Activated T-helper 9 cell treated with anti-CD3 and anti-CD28 coated beads, Interleukin-2, amount 50 U/mL, for 16 hours (primary cell): Measurements from ENCODE around the gene BLOC1S3.

ENCODE experiments used
- DNase-seq: peaks from one replicate; pipeline ENCODE4 v3.0.0-alpha.2; 2020; ENCODE audit warnings: low read depth

Gene BLOC1S3

GRCh38 chr19:45146251-45146650, 32.3 kb upstream of the BLOC1S3 start:
- DNase-seq, result no peak

GRCh38 chr19:45146741-45147205, 31.8 kb upstream of the BLOC1S3 start:
- DNase-seq, result no peak

DNA sequence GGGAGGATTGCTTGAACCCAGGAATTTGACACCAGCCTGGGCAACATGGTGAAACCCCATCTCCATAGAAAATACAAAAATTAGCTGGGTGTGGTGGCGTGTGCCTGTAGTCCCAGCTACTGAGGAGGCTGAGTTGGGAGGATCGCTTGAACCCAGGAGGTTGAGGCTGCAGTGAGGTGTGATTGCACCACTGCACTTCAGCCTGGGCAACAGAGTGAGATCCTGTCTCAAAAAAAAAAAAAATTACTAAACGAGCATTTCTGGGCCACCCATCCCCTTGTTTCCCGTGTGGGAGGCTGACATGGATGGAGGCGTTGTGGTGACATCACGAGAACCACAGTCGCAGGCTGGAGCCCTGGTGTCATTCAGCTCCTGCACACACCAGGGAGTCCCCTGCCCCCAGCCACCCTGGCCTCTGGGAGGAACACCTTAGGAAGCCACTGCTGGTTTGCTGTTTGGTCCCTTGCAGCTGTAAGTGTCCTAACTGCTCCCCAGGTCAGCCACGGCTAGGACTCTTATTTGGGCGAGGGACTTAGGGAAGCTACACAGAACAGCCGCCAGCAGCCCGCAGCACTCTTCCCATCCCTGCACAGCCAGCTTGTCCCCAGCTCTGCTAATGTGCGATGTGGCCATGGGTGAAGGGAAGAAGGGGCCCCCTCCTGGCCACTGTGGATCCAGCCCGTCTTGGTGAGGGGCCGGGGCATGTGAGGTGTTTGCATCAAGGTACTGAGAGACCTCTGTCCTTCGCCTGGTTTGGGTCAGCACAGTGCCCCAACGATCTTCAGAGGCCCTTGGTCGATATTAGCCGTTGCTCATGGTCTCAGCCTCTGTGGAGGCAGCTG, 30.5 kb upstream of the BLOC1S3 start:
- no peak for DNase-seq

DNA sequence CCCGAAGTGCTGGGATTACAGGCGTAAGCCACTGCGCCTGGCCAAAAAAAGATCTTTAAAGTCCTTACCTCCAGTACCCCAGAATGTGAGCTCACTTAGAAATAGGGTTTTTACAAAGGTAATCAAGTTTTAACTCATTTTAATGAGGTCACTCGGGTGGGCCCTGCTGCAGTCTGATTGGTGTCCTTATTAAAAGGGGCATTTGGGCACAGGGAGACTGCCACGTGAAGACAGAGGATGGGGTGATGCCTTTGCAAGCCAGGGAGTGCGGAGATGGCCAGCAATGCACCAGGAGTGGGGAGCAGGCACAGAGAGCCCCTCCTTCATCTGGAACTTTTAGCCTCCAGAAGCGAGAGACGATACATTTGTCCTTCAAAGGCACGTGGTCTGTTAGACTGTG, 29.5 kb upstream of the BLOC1S3 start:
- DNase-seq, result no peak

- DNase-seq, result no peak
Measured at GRCh38 chr19:45150180-45150579, 28.4 kb upstream of the BLOC1S3 start.

DNA sequence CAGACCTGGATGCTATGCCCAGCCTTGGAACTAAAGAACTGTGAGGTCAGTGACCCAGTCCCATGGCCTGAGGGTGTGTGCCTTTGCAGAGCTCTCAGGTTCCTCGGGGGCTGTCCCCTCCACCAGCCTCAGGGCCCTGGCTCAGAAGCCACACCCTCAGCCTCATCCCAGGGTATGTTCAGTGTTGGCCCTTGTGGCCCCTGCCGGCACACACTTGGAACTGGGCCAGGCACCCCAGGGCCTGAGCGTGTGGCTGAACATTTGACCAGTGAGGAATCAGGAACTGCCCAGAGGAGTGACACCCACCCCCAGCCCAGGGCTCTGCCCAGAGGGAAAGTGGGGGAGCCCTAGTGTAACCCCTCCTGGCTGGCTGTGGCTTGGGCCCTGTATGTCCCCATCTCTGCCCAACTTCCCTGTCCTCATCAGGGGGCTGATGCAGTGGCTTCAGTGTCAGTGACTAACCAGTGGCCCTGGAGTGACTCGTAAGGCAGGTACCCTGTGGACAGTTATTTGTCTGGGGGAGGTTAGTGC, 27.8 kb upstream of the BLOC1S3 start:
- DNase-seq, result no peak

DNA sequence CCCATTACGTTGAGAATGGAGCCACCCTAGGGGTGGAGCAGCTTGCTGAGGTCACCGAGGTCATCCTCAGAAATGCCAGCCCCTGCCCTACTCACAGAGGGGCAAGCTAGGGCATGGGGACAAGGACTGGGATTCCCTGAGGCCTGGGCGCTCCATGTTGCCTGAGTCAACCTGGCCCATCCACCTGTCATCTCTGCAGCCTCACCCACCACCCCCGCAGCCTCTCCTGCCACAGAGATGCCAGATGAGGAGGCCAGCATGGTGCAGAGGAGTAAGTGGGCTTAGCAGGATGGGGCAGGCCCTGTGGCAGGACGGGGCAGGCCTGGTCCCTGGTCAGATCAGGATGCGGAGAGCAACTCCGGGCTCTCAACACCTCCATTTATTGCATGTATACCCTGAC, 27.3 kb upstream of the BLOC1S3 start:
- DNase-seq, result no peak

DNA sequence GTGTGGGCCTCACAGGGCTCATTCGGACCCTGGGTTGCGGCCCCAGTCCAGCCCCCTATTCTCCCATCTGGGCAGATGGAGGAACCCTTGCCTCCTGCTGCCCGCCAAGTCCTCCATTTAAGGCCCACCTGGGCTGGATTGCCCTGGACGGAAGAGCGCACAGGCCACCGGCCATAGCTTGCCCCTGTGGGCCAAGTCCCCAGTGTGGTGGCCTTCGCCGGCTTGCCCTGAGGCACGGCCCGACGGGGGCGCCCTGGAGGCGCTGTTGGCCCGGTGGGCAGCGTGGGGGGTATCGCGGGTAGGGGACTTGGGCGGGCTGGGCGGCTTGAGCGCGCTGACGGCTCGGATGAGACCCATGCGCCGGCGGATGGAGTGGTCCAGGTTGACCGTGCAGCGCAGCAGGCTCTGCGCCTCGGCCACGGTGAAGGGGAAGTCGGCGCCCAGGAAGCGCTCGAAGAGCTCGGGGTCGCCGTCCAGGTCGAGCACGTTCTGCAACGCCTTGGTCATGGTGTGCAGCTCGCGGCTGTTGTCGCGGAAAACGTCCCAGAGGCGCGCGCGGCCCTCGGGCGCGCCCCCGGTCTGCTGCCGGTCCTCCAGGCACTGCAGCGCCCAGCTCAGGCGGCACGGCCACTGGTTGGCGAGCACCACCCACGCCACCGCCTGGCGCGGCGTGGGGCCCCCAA, 26.6 kb upstream of the BLOC1S3 start:
- no peak for DNase-seq

GRCh38 chr19:45152504-45153338, 25.9 kb upstream of the BLOC1S3 start:
- DNase-seq, result peak; percentile 14

GRCh38 chr19:45153339-45154063, 25.1 kb upstream of the BLOC1S3 start:
- no peak for DNase-seq

GRCh38 chr19:45154064-45154827, 24.3 kb upstream of the BLOC1S3 start:
- no peak for DNase-seq

DNA sequence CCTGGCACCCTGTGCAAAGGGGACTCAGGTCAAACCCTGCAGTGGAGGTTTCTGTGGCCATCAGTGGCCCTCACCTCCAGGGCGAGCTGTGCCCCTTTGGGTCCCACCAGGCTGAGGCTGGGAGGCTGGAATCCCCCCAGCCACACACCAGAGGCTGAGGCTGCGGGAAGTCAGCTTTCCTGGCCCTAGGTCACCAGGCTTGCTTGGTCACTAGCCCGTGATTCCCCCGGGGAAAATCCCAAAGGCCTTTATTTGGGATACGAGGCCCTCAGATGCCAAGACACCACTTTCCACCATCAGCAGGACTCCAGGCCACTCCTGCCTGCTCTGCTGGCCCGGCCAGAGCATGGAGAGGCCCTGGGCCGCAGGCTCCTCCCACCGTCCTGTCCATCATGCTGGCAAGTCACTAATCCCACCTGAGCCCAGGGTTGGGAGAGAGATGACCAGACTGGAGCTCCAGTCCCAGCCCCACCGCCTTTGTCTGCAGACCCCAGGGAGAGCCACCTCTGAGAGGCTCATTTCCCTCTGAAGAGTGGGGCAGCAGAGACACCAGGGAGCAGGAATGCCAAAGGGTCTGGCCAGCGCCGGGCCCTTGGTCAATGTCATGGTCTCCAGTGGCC, 22.5 kb upstream of the BLOC1S3 start:
- no peak for DNase-seq

DNA sequence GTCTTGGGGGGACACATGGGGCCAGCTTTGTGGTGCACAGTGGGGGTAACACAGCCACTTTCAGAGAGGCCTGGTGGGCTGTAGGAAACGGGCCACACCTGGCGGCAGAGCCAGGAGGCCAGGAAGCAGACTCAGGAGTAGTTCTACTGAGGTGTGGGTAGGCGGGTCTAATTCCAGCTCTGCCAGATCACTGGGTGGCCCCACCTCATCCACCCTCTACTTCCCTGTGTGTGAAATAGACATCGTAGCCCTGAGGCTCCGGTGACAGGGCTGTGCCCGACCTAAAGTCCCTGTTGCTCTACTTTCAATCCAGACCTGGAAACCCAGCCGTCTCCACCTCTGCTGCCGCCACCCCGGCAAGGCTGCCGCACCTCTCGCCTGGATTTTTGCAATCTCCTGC, 21.8 kb upstream of the BLOC1S3 start:
- no peak for DNase-seq

DNA sequence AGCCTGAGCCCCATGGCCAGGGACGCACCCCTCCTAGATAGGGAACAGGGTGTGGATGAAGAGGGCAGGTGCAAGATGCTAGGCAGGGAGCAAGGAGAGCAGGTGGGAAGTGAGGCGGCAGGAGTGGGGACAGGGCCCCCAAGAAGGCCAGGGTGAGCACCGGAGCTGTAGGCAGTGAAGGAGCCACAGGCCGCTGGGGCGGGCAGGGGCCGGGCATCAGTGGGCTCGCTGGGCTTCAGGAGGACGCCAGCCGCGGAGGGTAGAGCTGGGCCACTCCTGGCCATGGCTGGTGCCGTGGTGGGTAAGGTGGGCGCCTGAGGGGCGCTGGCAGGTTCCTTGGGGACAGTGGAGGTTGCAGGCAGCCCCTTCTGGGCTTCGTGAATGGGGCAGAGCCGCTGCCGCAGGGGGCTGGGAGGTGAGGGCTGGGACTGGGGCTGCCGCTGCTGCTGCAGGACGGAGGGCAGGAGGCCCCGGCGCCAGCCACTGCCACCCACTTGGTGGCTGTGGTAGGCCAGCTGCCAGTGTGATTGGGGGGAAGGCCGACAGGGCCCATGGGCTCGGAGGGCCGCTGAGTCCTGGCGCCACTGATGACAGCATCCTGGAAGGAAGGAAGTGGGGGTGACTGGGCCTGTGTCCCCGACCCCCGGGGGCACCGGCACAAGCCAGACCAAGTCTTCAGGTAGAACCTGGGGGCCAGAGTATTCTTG, 19.9 kb upstream of the BLOC1S3 start:
- DNase-seq, result no peak

DNA sequence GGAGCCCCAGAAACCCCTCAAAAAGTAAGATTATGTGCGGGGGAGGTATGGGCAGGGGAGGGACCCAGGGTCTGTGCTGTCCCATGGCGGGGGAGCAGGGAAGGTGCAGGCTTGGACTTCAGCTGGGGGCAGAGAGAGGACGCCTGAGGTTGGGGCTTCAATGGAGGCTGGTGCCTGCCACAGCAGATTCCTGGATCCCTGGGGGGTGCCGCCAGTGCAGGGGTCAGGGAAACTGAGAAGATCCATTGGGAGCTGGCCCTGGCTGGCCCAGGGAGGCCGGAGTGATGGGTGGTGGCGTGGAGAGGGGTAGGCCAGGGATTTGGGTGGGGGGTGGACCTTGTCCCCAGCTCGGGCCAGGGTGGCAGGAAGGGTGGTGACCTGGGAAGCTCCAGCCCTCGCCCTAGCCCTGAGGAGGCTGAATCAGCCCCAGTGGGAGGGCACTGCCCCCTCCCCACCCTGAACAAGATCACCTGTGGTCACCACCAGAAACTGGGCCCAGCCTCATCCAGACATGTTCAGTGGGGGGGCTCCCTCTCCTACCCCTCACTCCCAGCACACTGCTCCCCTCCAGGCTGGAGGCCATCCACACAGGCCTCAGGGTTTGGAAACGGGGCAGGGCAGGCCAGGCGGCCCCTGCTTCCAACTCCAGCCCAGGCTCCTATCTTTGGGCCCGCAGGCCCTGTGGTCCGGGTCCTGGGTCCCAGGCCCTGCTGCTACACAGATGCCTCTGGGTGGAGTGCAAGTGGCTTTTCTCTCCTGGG, 19.2 kb upstream of the BLOC1S3 start:
- no peak for DNase-seq

DNA sequence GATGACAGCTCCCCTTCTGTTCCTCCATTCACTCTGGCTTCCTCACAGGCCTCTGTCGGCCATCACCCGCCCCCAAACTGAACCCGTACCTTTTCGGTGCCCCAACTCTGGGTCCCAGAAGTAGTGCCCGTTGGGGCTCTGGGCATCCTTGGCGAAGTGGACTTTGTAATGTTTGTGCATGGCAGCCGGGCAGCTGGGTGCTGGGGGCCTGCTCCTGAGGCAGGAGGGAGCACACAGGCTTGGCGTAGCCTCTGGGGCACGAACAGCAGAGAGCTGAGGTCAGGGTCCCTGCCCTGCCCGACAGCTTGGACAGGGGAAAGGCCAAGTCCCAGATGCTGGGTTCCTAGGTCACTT, 18.6 kb upstream of the BLOC1S3 start:
- no peak for DNase-seq

- DNase-seq, result no peak
Measured at GRCh38 chr19:45160870-45161737, 17.5 kb upstream of the BLOC1S3 start, which contains the start of gene NKPD1. NKPD1 (minus strand) TSS chr19:45160982; CDS start chr19:45160150, 832 bp downstream.
